Motor neuron (in vitro differentiated cells): Measurements from ENCODE around the gene RASGEF1C. TPM values are rescaled to one million over a fixed set of nuclear protein-coding genes. Genes with fewer than 3 reads are reported as not detected.

ENCODE experiments used
- ATAC-seq, 8 experiments: fragments of 200-7000 bp; cut with Tn5 transposase; replicated peaks in 6 of 8; 2 replicates each; pipeline ENCODE4 v1.8.0; 2021; ENCODE audit warnings: mild to moderate bottlenecking in 8 of 8, moderate library complexity in 8 of 8
- H3K27ac ChIP-seq, 2 donors: fragments of 250-450 bp; sonication (Bioruptor Pico); 2 replicates each; pipeline ENCODE4 v1.9.0; 2021; ENCODE audit warnings: antibody characterized with exemption in 2 of 2, mild to moderate bottlenecking in 2 of 2, moderate library complexity in 1 of 2
- H3K4me1 ChIP-seq, 2 donors: fragments of 250-450 bp; sonication (Bioruptor Pico); replicated peaks in 1 of 2; 2 replicates each; pipeline ENCODE4 v1.6.1; 2021; ENCODE audit warnings: antibody characterized with exemption in 2 of 2, mild to moderate bottlenecking in 2 of 2, moderate library complexity in 1 of 2
- H3K4me3 ChIP-seq, 5 donors: fragments of 250-450 bp; sonication (Bioruptor Pico); 2 replicates each; pipeline ENCODE4 v1.9.0; 2021; ENCODE audit warnings: antibody characterized with exemption in 5 of 5, mild to moderate bottlenecking in 5 of 5, moderate library complexity in 4 of 5
- WGBS, 10 experiments: fragments of 450-650 bp; shearing (Covaris generic); methylation state at CpG; one replicate each; pipeline ENCODE4 v1.0.0; 2022; 5-methylcytosine and 5-hydroxymethylcytosine counted together
- in situ Hi-C, 9 experiments: fragments of 400-800 bp; cut with MboI; loops; one replicate each; pipeline ENCODE4 v1.15.0; 2021; ENCODE audit warnings: low sequenced_read_pairs in 9 of 9, low pct_unique_long_range_greater_than_20kb in 2 of 9; ENCODE audit not compliant: unreplicated experiment in 9 of 9
- total RNA-seq, 8 experiments: library from RNA; unstranded; fragments of 300-600 nt; gene quantifications; 2 replicates each; pipeline versions ENCODE4 v1.2.3 to v1.2.4, GENCODE V29; 2022

RASGEF1C gene
- total RNA-seq, 8 experiments from 2014 or later, result 1.2 to 3.3 (median 1.3) TPM; not detected in 3

DNA sequence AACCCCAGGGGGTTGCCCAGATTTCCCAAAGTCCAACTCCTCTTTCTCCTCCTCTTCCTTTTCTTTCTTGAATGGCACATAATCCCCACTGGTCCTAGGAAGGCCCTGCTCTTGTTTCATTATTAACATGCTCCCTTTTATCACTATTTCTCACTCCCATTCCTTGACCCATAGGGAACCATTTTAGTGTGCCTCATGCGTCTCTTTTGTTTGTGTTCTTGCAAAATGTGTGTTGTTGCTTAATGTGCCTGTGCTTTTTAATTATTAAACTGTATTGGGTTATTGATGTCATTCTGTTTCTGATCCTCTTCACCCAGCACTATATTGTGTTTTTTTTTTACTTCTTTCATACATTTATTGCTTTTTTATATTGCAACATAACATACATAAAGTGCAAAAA lies 133.3 kb downstream of the RASGEF1C start:
- ATAC-seq, result no peak
- Histone ChIP-seq H3K27ac (no peak overlapping the region), H3K4me3 (no peak overlapping the region), H3K4me1 (peaks cover 4 to 5% of the 10 kb centered on the region in 2 donors)
- WGBS, 10 experiments, result 43 to 89% (median 71%) methylated on average over 1 of the region's 1 CpG; no CpG with 5 or more reads in 2 of the 10 experiments
- in situ Hi-C loops, result loop anchor here in 1 of 9 experiments (25.0 kb wide), 1 partner anchor 163 kb away; the partner anchor contains the start of gene TBC1D9B

- no peak overlapping the region for H3K27ac ChIP-seq
- no peak for ATAC-seq
- WGBS, 10 experiments, result 43 to 100% (median 79%) methylated on average over 1 to 4 of the region's 4 CpGs; no CpG with 5 or more reads in 1 of the 10 experiments
- H3K4me3 ChIP-seq, result no peak overlapping the region
- peaks cover 4 to 5% of the 10 kb centered on the region in 2 donors for H3K4me1 ChIP-seq
- in situ Hi-C loops, result no loop called here
Observed at GRCh38 chr5:180074462-180074861, 134.5 kb downstream of the RASGEF1C start.

DNA sequence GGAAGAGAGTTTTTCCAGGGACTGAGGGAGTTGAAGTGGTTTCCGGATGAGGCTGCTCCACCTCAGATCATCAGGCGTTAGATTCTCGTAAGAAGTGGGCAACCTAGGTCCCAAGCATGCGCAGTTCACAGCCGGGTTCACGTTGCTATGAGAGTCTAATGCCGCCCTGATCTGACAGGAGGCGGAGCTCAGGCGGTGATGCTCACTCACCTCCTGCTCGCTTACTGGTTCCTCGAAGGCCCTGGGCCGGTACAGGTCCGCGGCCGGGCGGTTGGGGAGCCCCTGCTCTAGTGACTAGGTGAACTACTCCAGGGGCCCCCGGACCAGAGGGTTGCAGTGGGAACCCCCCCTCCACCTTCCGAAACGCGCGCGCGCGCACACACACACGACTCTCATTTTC lies 136.5 kb downstream of the RASGEF1C start:
- Histone ChIP-seq H3K4me3 (peak overlapping the region in 1 of 5 donors; percentile 88), H3K4me1 (peaks cover 5 to 13% of the 10 kb centered on the region in 2 donors), H3K27ac (peak overlapping the region; percentile 98)
- WGBS, 10 experiments, result 69 to 100% (median 96%) methylated on average over 1 to 18 of the region's 25 CpGs; no CpG with 5 or more reads in 3 of the 10 experiments
- in situ Hi-C loops, result no loop called here
- ATAC-seq, result no peak

- H3K27ac ChIP-seq, result peak overlapping the region; percentile 98
- in situ Hi-C loops, result no loop called here
- no peak for ATAC-seq
- peak overlapping the region; percentile 58 to 88 (median 72) for H3K4me3 ChIP-seq
- H3K4me1 ChIP-seq, result peaks cover 6 to 16% of the 10 kb centered on the region in 2 donors
- 0 to 85% (median 40%) methylated on average over 2 to 7 of the region's 14 CpGs; no CpG with 5 or more reads in 4 of the 10 experiments for WGBS, 10 experiments
Observed at GRCh38 chr5:180072256-180072548, 136.8 kb downstream of the RASGEF1C start.

- Histone ChIP-seq H3K27ac (peak within 1 kb of the TSS; percentile 98), H3K4me3 (peak within 1 kb of the TSS; percentile 58 to 88 (median 72)), H3K4me1 (peaks cover 11 to 19% of the 10 kb centered on the region in 2 donors)
- WGBS, 10 experiments, result no CpG with 5 or more reads among the region's 113 CpGs
- in situ Hi-C loops, result no loop called here
- ATAC-seq, result peak; percentile 80 to 87 (median 82)
Observed at GRCh38 chr5:180071531-180072255, 137.3 kb downstream of the RASGEF1C start, which contains the start of gene RNF130. Gene RNF130, minus strand, starts transcription at chr5:180071759. Its CDS starts 57 bp downstream, at chr5:180071702.

- peak overlapping the region; percentile 58 to 88 (median 72) for H3K4me3 ChIP-seq
- WGBS, 10 experiments, result 0 to 26% (median 1%) methylated on average over 3 to 19 of the region's 48 CpGs; no CpG with 5 or more reads in 1 of the 10 experiments
- peaks cover 11 to 19% of the 10 kb centered on the region in 2 donors for H3K4me1 ChIP-seq
- in situ Hi-C loops, result no loop called here
- ATAC-seq, result peak; percentile 26 to 49 (median 38)
- peak overlapping the region; percentile 98 for H3K27ac ChIP-seq
Observed at GRCh38 chr5:180070756-180071530, 138.1 kb downstream of the RASGEF1C start.

DNA sequence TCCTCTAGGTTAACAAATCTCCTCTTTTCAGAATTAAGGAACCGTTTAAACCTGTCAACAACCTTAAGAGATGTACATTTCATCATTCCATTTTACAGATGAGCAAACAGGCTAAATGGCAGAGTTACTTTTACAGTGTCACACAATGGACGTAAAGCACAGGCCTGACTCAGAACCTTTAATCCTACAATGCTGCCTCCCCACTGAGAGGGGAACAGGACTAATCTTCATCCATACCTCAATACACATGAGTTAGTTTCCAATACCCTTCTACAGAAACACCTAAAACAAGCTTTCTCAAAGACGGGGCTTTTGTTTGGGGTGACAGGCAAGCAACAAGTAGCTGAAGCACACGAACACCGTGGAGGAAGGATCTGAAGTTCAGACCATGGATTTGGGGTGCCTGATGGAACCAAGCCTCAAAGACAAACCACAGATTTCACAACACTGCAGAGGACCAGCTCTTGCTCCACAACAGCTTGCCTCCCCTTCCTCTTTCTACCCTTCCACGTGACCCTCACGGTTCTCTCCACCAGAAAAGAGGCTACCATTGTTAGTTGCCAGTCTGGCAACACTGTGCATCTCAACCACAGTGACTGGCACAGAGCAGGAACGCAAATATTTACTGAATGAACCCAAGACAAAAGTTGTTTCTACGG lies 139.3 kb downstream of the RASGEF1C start:
- WGBS, 10 experiments, result 0 to 83% (median 5%) methylated on average over 2 to 9 of the region's 9 CpGs; no CpG with 5 or more reads in 2 of the 10 experiments
- ATAC-seq, result peak in 2 of 8 experiments; percentile 9 to 32
- Histone ChIP-seq H3K27ac (peak overlapping the region; percentile 23 to 33), H3K4me1 (peaks cover 11 to 19% of the 10 kb centered on the region in 2 donors), H3K4me3 (peak overlapping the region; percentile 58 to 88 (median 72))
- in situ Hi-C loops, result no loop called here

GRCh38 chr5:180068519-180069090 lies 140.4 kb downstream of the RASGEF1C start:
- 10 to 76% (median 25%) methylated on average over 4 to 6 of the region's 6 CpGs; no CpG with 5 or more reads in 1 of the 10 experiments for WGBS, 10 experiments
- H3K27ac ChIP-seq, result peak overlapping the region in 1 of 2 donors; percentile 27
- no peak for ATAC-seq
- H3K4me3 ChIP-seq, result peak overlapping the region; percentile 58 to 88 (median 72)
- in situ Hi-C loops, result no loop called here
- peaks cover 11 to 19% of the 10 kb centered on the region in 2 donors for H3K4me1 ChIP-seq

DNA sequence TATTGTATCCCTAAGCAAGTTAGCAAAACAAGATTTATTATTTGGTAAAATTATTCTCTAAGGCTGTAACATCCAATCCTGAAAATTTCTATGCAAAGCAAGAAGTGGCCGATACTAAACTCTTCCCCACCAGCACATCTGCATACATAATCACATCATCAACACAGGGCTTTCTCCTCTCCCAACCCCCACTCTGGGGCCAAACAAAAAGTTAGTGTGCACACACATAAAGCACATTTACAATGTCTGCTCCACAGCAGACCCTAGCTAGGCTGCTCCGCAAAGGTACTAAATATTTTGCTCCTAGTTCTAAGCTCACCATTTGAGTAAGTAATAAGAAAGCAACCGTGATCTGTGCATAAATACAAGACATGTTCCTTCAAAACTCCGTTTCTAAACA lies 141.0 kb downstream of the RASGEF1C start:
- 0 to 79% (median 5%) methylated on average over 1 to 4 of the region's 4 CpGs; no CpG with 5 or more reads in 2 of the 10 experiments for WGBS, 10 experiments
- peak overlapping the region in 1 of 2 donors; percentile 27 for H3K27ac ChIP-seq
- peaks cover 11 to 19% of the 10 kb centered on the region in 2 donors for H3K4me1 ChIP-seq
- ATAC-seq, result no peak
- in situ Hi-C loops, result no loop called here
- H3K4me3 ChIP-seq, result peak overlapping the region; percentile 17 to 82 (median 69)

- Histone ChIP-seq H3K4me1 (peaks cover 2 to 9% of the 10 kb centered on the region in 2 donors), H3K27ac (no peak overlapping the region), H3K4me3 (no peak overlapping the region)
- 78 to 100% (median 96%) methylated on average over 1 to 7 of the region's 7 CpGs; no CpG with 5 or more reads in 1 of the 10 experiments for WGBS, 10 experiments
- ATAC-seq, result no peak
- in situ Hi-C loops, result no loop called here
Observed at GRCh38 chr5:180060192-180060591, 148.8 kb downstream of the RASGEF1C start.

GRCh38 chr5:180059326-180059725 lies 149.7 kb downstream of the RASGEF1C start:
- no peak overlapping the region for H3K4me3 ChIP-seq

DNA sequence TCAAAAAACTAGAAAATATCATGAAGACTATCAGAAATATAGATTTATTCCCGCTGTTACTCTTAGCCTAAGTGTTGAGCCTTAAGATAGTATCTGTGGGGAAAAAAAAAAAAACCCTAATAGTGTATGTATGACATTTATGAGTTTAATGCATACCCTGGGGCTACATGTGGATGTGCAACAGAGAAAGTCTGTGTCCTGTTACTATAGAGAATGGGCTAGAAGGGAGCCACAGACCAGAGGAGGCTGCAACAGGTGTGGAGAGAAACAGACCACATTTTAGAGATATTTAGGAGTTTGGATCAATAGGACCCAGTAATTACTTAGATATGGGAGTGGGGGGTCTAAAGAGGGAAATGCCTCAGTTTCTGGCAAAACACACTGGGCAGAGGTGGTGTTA lies 152.9 kb downstream of the RASGEF1C start:
- ATAC-seq, result peak in 1 of 8 experiments; percentile 56
- in situ Hi-C loops, result no loop called here
- H3K4me3 ChIP-seq, result no peak overlapping the region
- peaks cover 32 to 37% of the 10 kb centered on the region in 2 donors for H3K4me1 ChIP-seq
- no peak overlapping the region for H3K27ac ChIP-seq
- 86 to 100% (median 100%) methylated on average over 1 of the region's 1 CpG for WGBS, 10 experiments

More at GRCh38 chr5:180059326-180059725, 149.7 kb downstream of the RASGEF1C start:
- in situ Hi-C loops, result no loop called here
- ATAC-seq, result no peak
- Histone ChIP-seq H3K27ac (no peak overlapping the region), H3K4me1 (peaks cover 6 to 9% of the 10 kb centered on the region in 2 donors)
- WGBS, 10 experiments, result 80 to 96% (median 90%) methylated on average over 1 to 6 of the region's 6 CpGs
